SKM-1 treated with dmso at 0.1 percent for 144 hours (cell line): ENCODE results near the gene PCYOX1L.

ENCODE experiments used
- DNase-seq: peaks from one replicate; lab custom pipeline; 2025; ENCODE audit not compliant: unreplicated experiment; lab: John Stamatoyannopoulos, UW

The PCYOX1L gene

GRCh38 chr5:149367249-149367971 lies 9.6 kb downstream of the PCYOX1L start:
- peak; percentile 73 for DNase-seq

GRCh38 chr5:149367972-149368645 lies 10.3 kb downstream of the PCYOX1L start:
- DNase-seq, result no peak

- DNase-seq, result no peak
Observed at GRCh38 chr5:149370878-149371277, 13.0 kb downstream of the PCYOX1L start.

- peak; percentile 20 for DNase-seq
Observed at GRCh38 chr5:149371296-149371962, 13.6 kb downstream of the PCYOX1L start.

- no peak for DNase-seq
Observed at GRCh38 chr5:149372076-149372795, 14.4 kb downstream of the PCYOX1L start.

GRCh38 chr5:149372932-149373331 lies 15.1 kb downstream of the PCYOX1L start:
- no peak for DNase-seq

GRCh38 chr5:149374303-149374702 lies 16.5 kb downstream of the PCYOX1L start:
- DNase-seq, result no peak

GRCh38 chr5:149374801-149375200 lies 17.0 kb downstream of the PCYOX1L start:
- DNase-seq, result no peak

- no peak for DNase-seq
Observed at GRCh38 chr5:149375434-149375833, 17.6 kb downstream of the PCYOX1L start.

- DNase-seq, result no peak
Observed at GRCh38 chr5:149376104-149376503, 18.3 kb downstream of the PCYOX1L start.

- no peak for DNase-seq
Observed at GRCh38 chr5:149376711-149377447, 19.0 kb downstream of the PCYOX1L start.

GRCh38 chr5:149378241-149378820 lies 20.5 kb downstream of the PCYOX1L start:
- no peak for DNase-seq

- DNase-seq, result no peak
Observed at GRCh38 chr5:149379177-149379761, 21.4 kb downstream of the PCYOX1L start, which contains the start of gene IL17B. IL17B (minus strand) TSS chr5:149379292; CDS start chr5:149379225, 67 bp downstream.

- DNase-seq, result no peak
Observed at GRCh38 chr5:149379818-149380374, 22.1 kb downstream of the PCYOX1L start.

GRCh38 chr5:149380466-149381121 lies 22.7 kb downstream of the PCYOX1L start:
- no peak for DNase-seq

- DNase-seq, result no peak
Observed at GRCh38 chr5:149381261-149381985, 23.6 kb downstream of the PCYOX1L start.

GRCh38 chr5:149381986-149382338 lies 24.1 kb downstream of the PCYOX1L start:
- DNase-seq, result peak; percentile 73

- no peak for DNase-seq
Observed at GRCh38 chr5:149382517-149383220, 24.8 kb downstream of the PCYOX1L start.
